Suppressor macrophage (primary cell): ENCODE measurements around the gene PDSS2.
"Not testable (repeated sequence)": the region's sequence is repeated elsewhere in the genome, so short reads cannot be mapped to it uniquely, and the experiment has no call there.

Source experiments
- DNase-seq, 4 experiments: peaks; one replicate each; pipeline ENCODE4 v3.0.0-alpha.2; 2020 to 2022

The PDSS2 gene

GRCh38 chr6:107209406-107210305 lies 249.7 kb downstream of the PDSS2 start:
- no peak for DNase-seq

GRCh38 chr6:107207251-107207873 lies 252.0 kb downstream of the PDSS2 start:
- DNase-seq = no peak

- no peak for DNase-seq
These were observed 254.0 kb downstream of the PDSS2 start for GRCh38 chr6:107205058-107205998.

- DNase-seq = no peak
These were observed 256.4 kb downstream of the PDSS2 start for GRCh38 chr6:107202876-107203468.

GRCh38 chr6:107198631-107199416 lies 260.5 kb downstream of the PDSS2 start:
- DNase-seq = no peak

GRCh38 chr6:107196152-107196551 lies 263.2 kb downstream of the PDSS2 start:
- peak in 2 of 4 experiments; percentile 2 to 3 for DNase-seq

- not testable (repeated sequence) for DNase-seq
These were observed 264.6 kb downstream of the PDSS2 start for GRCh38 chr6:107194723-107195122.

GRCh38 chr6:107192830-107193229 lies 266.5 kb downstream of the PDSS2 start:
- no peak for DNase-seq

- DNase-seq = no peak
These were observed 271.7 kb downstream of the PDSS2 start for GRCh38 chr6:107187630-107188029.

GRCh38 chr6:107186047-107186446 lies 273.3 kb downstream of the PDSS2 start:
- no peak for DNase-seq

- no peak for DNase-seq
These were observed 273.9 kb downstream of the PDSS2 start for GRCh38 chr6:107185391-107185970.

GRCh38 chr6:107184435-107184834 lies 274.9 kb downstream of the PDSS2 start:
- DNase-seq = no peak

GRCh38 chr6:107180099-107180498 lies 279.3 kb downstream of the PDSS2 start:
- no peak for DNase-seq

GRCh38 chr6:107179004-107179403 lies 280.4 kb downstream of the PDSS2 start:
- peak in 2 of 4 experiments; percentile 2 to 4 for DNase-seq

- no peak for DNase-seq
These were observed 285.6 kb downstream of the PDSS2 start for GRCh38 chr6:107173779-107174178.

- no peak for DNase-seq
These were observed 287.9 kb downstream of the PDSS2 start for GRCh38 chr6:107171513-107171912.

- not testable (repeated sequence) for DNase-seq
These were observed 295.1 kb downstream of the PDSS2 start for GRCh38 chr6:107164299-107164698.

GRCh38 chr6:107161521-107161920 lies 297.8 kb downstream of the PDSS2 start:
- no peak for DNase-seq

- no peak for DNase-seq
These were observed 302.7 kb downstream of the PDSS2 start for GRCh38 chr6:107156617-107157016.

- no peak for DNase-seq
These were observed 304.6 kb downstream of the PDSS2 start for GRCh38 chr6:107154801-107155160.

GRCh38 chr6:107154131-107154800 lies 305.1 kb downstream of the PDSS2 start:
- DNase-seq = no peak
